ENCODE results near the gene GJB1.

The GJB1 gene

DNA sequence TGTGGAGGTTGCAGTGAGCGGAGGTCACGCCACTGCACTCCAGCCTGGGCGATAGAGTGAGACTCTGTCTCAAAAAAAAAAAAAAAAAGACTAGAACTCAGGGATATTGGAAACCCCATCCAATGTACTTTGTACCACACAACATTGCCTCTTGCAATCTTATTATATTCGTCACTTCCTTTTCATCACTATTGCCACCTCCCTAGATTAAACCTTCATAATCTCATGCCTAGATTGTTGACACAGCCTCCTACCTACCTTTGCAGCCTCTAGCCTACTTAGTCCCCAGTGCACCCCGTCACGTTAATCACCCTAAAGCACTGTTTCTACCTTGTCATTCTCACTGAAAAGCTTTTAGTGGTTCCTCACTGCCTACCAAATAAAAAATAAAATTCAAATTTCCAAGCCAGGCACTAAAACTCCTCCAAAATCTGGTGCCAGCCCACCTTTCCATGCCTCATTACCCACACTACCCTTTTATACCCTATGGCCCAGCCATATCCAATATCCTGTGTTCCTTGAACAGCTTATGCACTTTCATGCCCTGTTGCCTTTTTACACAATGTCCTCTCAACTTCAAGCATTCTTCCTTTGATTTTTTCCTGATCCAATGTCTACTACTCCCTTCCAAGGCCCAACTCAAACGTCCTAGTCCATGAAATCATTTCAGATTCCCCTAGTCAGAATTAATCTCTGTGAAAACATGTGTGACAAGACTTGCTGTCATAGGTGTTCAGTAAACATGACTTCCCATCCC is 23.6 kb upstream of the GJB1 start:
- Histone ChIP-seq H3K27ac (ENCODE audit: low read length) (no peak overlapping the region), H3K4me1 (ENCODE audit: low read length) (no peaks in the 10 kb centered on the region), H3K9me2 (replicated peaks; ENCODE audit: insufficient read depth, low read length) (no peaks in the 10 kb centered on the region), H3K4me2 (ENCODE audit: low read depth, low read length) (no peak overlapping the region), H3K27me3 (replicated peaks; ENCODE audit: insufficient read depth, low read length) (no peaks in the 10 kb centered on the region), H2AFZ (ENCODE audit: low read length) (no peak overlapping the region), H3K9ac (ENCODE audit: low read length) (no peak overlapping the region), H3K36me3 (replicated peaks; ENCODE audit: insufficient read depth, low read length) (no peaks in the 10 kb centered on the region), H3K4me3 (ENCODE audit: low read length) (no peak overlapping the region), H3F3A (ENCODE audit: insufficient read depth, low read length) (no peaks in the 10 kb centered on the region), H3K79me2 (ENCODE audit: low read length) (no peaks in the 10 kb centered on the region), H4K20me1 (ENCODE audit: insufficient read depth, low read length) (no peaks in the 10 kb centered on the region), H3K9me3 (replicated peaks; ENCODE audit: insufficient read depth, low read length) (no peaks in the 10 kb centered on the region)
- no peak for TF ChIP-seq EZH2phosphoT487 (IDR thresholded peaks at IDR 0.05; ENCODE audit: low read length)
- TF ChIP-seq, protein P1, sequence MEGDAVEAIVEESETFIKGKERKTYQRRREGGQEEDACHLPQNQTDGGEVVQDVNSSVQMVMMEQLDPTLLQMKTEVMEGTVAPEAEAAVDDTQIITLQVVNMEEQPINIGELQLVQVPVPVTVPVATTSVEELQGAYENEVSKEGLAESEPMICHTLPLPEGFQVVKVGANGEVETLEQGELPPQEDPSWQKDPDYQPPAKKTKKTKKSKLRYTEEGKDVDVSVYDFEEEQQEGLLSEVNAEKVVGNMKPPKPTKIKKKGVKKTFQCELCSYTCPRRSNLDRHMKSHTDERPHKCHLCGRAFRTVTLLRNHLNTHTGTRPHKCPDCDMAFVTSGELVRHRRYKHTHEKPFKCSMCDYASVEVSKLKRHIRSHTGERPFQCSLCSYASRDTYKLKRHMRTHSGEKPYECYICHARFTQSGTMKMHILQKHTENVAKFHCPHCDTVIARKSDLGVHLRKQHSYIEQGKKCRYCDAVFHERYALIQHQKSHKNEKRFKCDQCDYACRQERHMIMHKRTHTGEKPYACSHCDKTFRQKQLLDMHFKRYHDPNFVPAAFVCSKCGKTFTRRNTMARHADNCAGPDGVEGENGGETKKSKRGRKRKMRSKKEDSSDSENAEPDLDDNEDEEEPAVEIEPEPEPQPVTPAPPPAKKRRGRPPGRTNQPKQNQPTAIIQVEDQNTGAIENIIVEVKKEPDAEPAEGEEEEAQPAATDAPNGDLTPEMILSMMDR (IDR thresholded peaks at IDR 0.05; ENCODE audit: low read length) = no peak
- TF ChIP-seq EZH2 (optimal IDR thresholded peaks at IDR 0.05; ENCODE audit: low read depth, low read length) = no peak
- no peak for DNase-seq

DNA sequence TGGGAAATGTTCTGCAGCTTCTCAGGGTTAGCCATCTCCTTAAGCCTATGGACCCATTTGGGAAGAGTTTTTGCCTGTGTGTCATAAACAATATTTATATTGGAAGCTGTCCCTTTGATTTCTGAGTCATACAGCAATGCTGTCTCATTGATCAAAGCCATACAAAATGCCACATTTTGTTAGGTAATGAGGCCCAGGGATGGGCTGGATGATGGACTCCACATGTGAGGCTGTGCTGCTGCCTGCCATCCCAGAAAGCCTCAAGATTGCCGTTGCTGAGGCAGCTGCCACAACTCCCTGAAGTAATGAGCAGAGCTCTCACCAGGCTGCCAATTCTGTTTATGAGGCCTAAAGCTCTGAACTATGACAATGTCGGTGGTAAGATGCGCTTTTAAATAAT is 12.2 kb upstream of the GJB1 start:
- Histone ChIP-seq H3K27ac (ENCODE audit: low read length) (no peak overlapping the region), H3K36me3 (replicated peaks; ENCODE audit: insufficient read depth, low read length) (no peaks in the 10 kb centered on the region), H3K27me3 (replicated peaks; ENCODE audit: insufficient read depth, low read length) (no peaks in the 10 kb centered on the region), H3K9me2 (replicated peaks; ENCODE audit: insufficient read depth, low read length) (no peaks in the 10 kb centered on the region), H2AFZ (ENCODE audit: low read length) (no peak overlapping the region), H3K4me2 (ENCODE audit: low read depth, low read length) (no peak overlapping the region), H3K79me2 (ENCODE audit: low read length) (no peaks in the 10 kb centered on the region), H3K4me3 (ENCODE audit: low read length) (no peak overlapping the region), H3K4me1 (ENCODE audit: low read length) (no peaks in the 10 kb centered on the region), H3F3A (ENCODE audit: insufficient read depth, low read length) (no peaks in the 10 kb centered on the region), H4K20me1 (ENCODE audit: insufficient read depth, low read length) (no peaks in the 10 kb centered on the region), H3K9me3 (replicated peaks; ENCODE audit: insufficient read depth, low read length) (no peaks in the 10 kb centered on the region), H3K9ac (ENCODE audit: low read length) (no peak overlapping the region)
- no peak for DNase-seq
- TF ChIP-seq EZH2phosphoT487 (IDR thresholded peaks at IDR 0.05; ENCODE audit: low read length) (no peak), EZH2 (optimal IDR thresholded peaks at IDR 0.05; ENCODE audit: low read depth, low read length) (no peak)
- TF ChIP-seq, protein P1 (IDR thresholded peaks at IDR 0.05; ENCODE audit: low read length) = no peak

DNA sequence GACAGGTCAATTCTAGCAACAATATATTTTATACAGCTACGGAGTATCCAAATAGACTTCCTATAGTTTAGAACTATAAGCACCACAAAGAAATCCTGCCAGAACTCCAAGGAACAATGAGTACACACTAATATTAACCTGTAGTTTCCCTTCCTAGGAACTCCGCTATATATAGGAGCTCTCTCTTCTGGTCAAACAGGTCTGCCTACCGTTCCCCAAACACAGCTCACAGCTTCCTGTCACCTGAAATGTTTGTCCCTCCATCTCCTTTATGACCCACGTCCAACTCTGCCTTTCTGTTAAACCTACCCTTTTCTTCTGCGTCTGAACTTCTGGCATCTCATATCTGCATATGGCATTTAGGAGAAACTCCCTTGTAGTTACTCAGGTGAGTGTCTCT is 10.5 kb upstream of the GJB1 start:
- Histone ChIP-seq H3K4me1 (ENCODE audit: low read length) (no peaks in the 10 kb centered on the region), H3K9ac (ENCODE audit: low read length) (no peak overlapping the region), H4K20me1 (ENCODE audit: insufficient read depth, low read length) (no peaks in the 10 kb centered on the region), H3K36me3 (replicated peaks; ENCODE audit: insufficient read depth, low read length) (no peaks in the 10 kb centered on the region), H3K4me3 (ENCODE audit: low read length) (no peak overlapping the region), H2AFZ (ENCODE audit: low read length) (no peak overlapping the region), H3K9me2 (replicated peaks; ENCODE audit: insufficient read depth, low read length) (no peaks in the 10 kb centered on the region), H3K79me2 (ENCODE audit: low read length) (no peaks in the 10 kb centered on the region), H3K9me3 (replicated peaks; ENCODE audit: insufficient read depth, low read length) (no peaks in the 10 kb centered on the region), H3K27ac (ENCODE audit: low read length) (no peak overlapping the region), H3K27me3 (replicated peaks; ENCODE audit: insufficient read depth, low read length) (no peaks in the 10 kb centered on the region), H3K4me2 (ENCODE audit: low read depth, low read length) (no peak overlapping the region), H3F3A (ENCODE audit: insufficient read depth, low read length) (no peaks in the 10 kb centered on the region)
- no peak for TF ChIP-seq EZH2phosphoT487 (IDR thresholded peaks at IDR 0.05; ENCODE audit: low read length)
- TF ChIP-seq, protein P1 (IDR thresholded peaks at IDR 0.05; ENCODE audit: low read length) = no peak
- TF ChIP-seq EZH2 (optimal IDR thresholded peaks at IDR 0.05; ENCODE audit: low read depth, low read length) = no peak
- DNase-seq = no peak

All from MM.1S (cell line).